AG09309 (cell line): ENCODE results near the gene IMMP2L.

Experiments
- DNase-seq: peaks from one replicate; pipeline ENCODE4 v3.0.0-alpha.2; 2010; ENCODE audit warnings: low read depth
- H3K4me3 ChIP-seq: 2 replicates; pipeline ENCODE4 v1.5.1; 2011; ENCODE audit warnings: mild to moderate bottlenecking, low read depth, low read length, moderate library complexity; ENCODE audit not compliant: control insufficient read depth
- CTCF ChIP-seq: IDR thresholded peaks from 2 replicates; pipeline ENCODE4 v1.5.1; 2011; ENCODE audit warnings: mild to moderate bottlenecking, low read depth, low read length, inconsistent platforms; ENCODE audit not compliant: insufficient read depth, control insufficient read depth; ENCODE audit errors: missing control alignments

The IMMP2L gene

GRCh38 chr7:111521660-111522059 lies 40.6 kb downstream of the IMMP2L start:
- DNase-seq: no peak
- H3K4me3 ChIP-seq: no peak overlapping the region
- TF ChIP-seq CTCF: no peak

GRCh38 chr7:111518264-111518663 lies 44.0 kb downstream of the IMMP2L start:
- DNase-seq: no peak
- no peak for TF ChIP-seq CTCF
- H3K4me3 ChIP-seq: no peak overlapping the region

- DNase-seq: no peak
- no peak overlapping the region for H3K4me3 ChIP-seq
- no peak for TF ChIP-seq CTCF
Measured at GRCh38 chr7:111517549-111517951, 44.7 kb downstream of the IMMP2L start.

- DNase-seq: no peak
- no peak for TF ChIP-seq CTCF
- no peak overlapping the region for H3K4me3 ChIP-seq
Measured at GRCh38 chr7:111516612-111517011, 45.7 kb downstream of the IMMP2L start.

- TF ChIP-seq CTCF: no peak
- DNase-seq: no peak
- no peak overlapping the region for H3K4me3 ChIP-seq
Measured at GRCh38 chr7:111513566-111513965, 48.7 kb downstream of the IMMP2L start.

- H3K4me3 ChIP-seq: no peak overlapping the region
- TF ChIP-seq CTCF: no peak
- DNase-seq: no peak
Measured at GRCh38 chr7:111511845-111512244, 50.4 kb downstream of the IMMP2L start.

- TF ChIP-seq CTCF: no peak
- H3K4me3 ChIP-seq: no peak overlapping the region
- DNase-seq: no peak
Measured at GRCh38 chr7:111510584-111511378, 51.5 kb downstream of the IMMP2L start.
